CD4-positive, alpha-beta T cell (primary cell): ENCODE measurements around the gene METTL2B. TPM values are rescaled to one million over a fixed set of nuclear protein-coding genes. Genes with fewer than 3 reads are reported as not detected.
"Not testable (repeated sequence)": the region's sequence is repeated elsewhere in the genome, so short reads cannot be mapped to it uniquely, and the experiment has no call there.

Experiments
- ATAC-seq: fragments of 200-7000 bp; cut with Tn5 transposase; one replicate; pipeline ENCODE4 v1.10.0; 2022; ENCODE audit warnings: mild to moderate bottlenecking; ENCODE audit not compliant: poor library complexity
- CTCF ChIA-PET: fragments of 350-600 bp; sonication (Branson Sonifier 250); formaldehyde crosslinking; loops from one replicate; lab custom pipeline; 2021; ENCODE audit warnings: antibody characterized with exemption, inconsistent platforms; lab: Charles Lee
- POLR2A ChIA-PET: fragments of 350-600 bp; sonication (Branson Sonifier 250); formaldehyde crosslinking; loops from one replicate; lab custom pipeline; 2021; ENCODE audit warnings: antibody characterized with exemption, inconsistent platforms; lab: Charles Lee
- DNase-seq, 14 experiments: peaks; one replicate each; pipeline ENCODE4 v3.0.0-alpha.2; 2013 to 2020; ENCODE audit warnings: mixed read lengths in 2 of 14
- H3K27ac ChIP-seq, 2 donors: one replicate each; pipeline versions ENCODE4 v1.5.1 to v1.7.0; 2013; ENCODE audit warnings: low read length in 2 of 2, low read depth in 1 of 2, mild to moderate bottlenecking in 1 of 2
- H3K27me3 ChIP-seq, 2 experiments: 1 replicate in 1 of 2; 2 replicates in 1 of 2; pipeline versions ENCODE4 v1.6.1 to v1.7.0; 2013; ENCODE audit warnings: low read length in 2 of 2, control low read depth in 1 of 2, mild to moderate bottlenecking in 1 of 2, moderate library complexity in 1 of 2; ENCODE audit not compliant: insufficient read depth in 2 of 2, control insufficient read depth in 1 of 2
- H3K36me3 ChIP-seq: one replicate; pipeline ENCODE4 v1.6.1; 2013; ENCODE audit warnings: low read length, control low read depth; ENCODE audit not compliant: insufficient read depth
- H3K4me1 ChIP-seq: one replicate; pipeline ENCODE4 v1.6.1; 2013; ENCODE audit warnings: low read length, control low read depth; ENCODE audit not compliant: insufficient read depth
- H3K4me3 ChIP-seq: one replicate; pipeline ENCODE4 v1.5.1; 2013; ENCODE audit warnings: mild to moderate bottlenecking, low read length, moderate library complexity
- H3K9me3 ChIP-seq, 2 experiments: 1 replicate in 1 of 2; 2 replicates in 1 of 2; pipeline versions ENCODE4 v1.6.1 to v1.7.0; 2013; ENCODE audit warnings: low read length in 2 of 2, mild to moderate bottlenecking in 2 of 2, control low read depth in 1 of 2, moderate library complexity in 1 of 2; ENCODE audit not compliant: control insufficient read depth in 1 of 2, insufficient read depth in 1 of 2
- H3K27ac Mint-ChIP-seq: one replicate; pipeline ENCODE4 v1.8.0; 2020; ENCODE audit warnings: mixed read lengths
- H3K27me3 Mint-ChIP-seq: one replicate; pipeline ENCODE4 v1.8.0; 2021; ENCODE audit warnings: mixed read lengths
- H3K36me3 Mint-ChIP-seq: one replicate; pipeline ENCODE4 v1.8.0; 2021; ENCODE audit warnings: low read depth, mixed read lengths
- H3K4me1 Mint-ChIP-seq: one replicate; pipeline ENCODE4 v1.8.0; 2021; ENCODE audit warnings: low read depth, mixed read lengths
- H3K4me3 Mint-ChIP-seq: one replicate; pipeline ENCODE4 v1.8.0; 2020; ENCODE audit warnings: mild to moderate bottlenecking, mixed read lengths
- H3K9me3 Mint-ChIP-seq: one replicate; pipeline ENCODE4 v1.8.0; 2020; ENCODE audit warnings: mixed read lengths
- CTCF ChIP-seq: fragments of 200-600 bp; IDR thresholded peaks from one replicate; pipeline ENCODE4 v1.8.0; 2022; ENCODE audit warnings: antibody characterized with exemption, mild to moderate bottlenecking
- intact Hi-C, 2 experiments: fragments of 100-400 bp; cut with DNase I in 1 of 2; cut with micrococcal nuclease in 1 of 2; formaldehyde crosslinking; loops; one replicate each; pipeline versions ENCODE4 v1.15.1 to v1.9.0; 2023 to 2025; cut with DNase I, micrococcal nuclease
- total RNA-seq, 174 experiments: library from RNA in 2 of 174; stranded (reverse) in 2 of 174; gene quantifications; one replicate each; pipeline ENCODE4 v1.2.3 and lab custom pipeline; 2021 to 2026

Gene METTL2B
- total RNA-seq, 2 experiments from 2014 or later = 7.1 to 8.2 TPM

- H3K27ac ChIP-seq, H3K27me3 Mint-ChIP-seq, H3K9me3 Mint-ChIP-seq, DNase-seq, POLR2A ChIA-PET, H3K36me3 ChIP-seq, H3K36me3 Mint-ChIP-seq, H3K9me3 ChIP-seq, H3K4me3 ChIP-seq, ATAC-seq, H3K4me3 Mint-ChIP-seq, CTCF ChIA-PET, H3K27ac Mint-ChIP-seq, intact Hi-C loops, H3K27me3 ChIP-seq: not testable (repeated sequence)
- peaks cover 15% of the 10 kb centered on the region for H3K4me1 Mint-ChIP-seq
- peaks cover 21% of the 10 kb centered on the region for H3K4me1 ChIP-seq
Measured at GRCh38 chr7:128525584-128525983, 49.0 kb downstream of the METTL2B start.

GRCh38 chr7:128526062-128526466, 49.5 kb downstream of the METTL2B start:
- H3K36me3 Mint-ChIP-seq, H3K27me3 Mint-ChIP-seq, H3K27ac Mint-ChIP-seq, H3K4me3 ChIP-seq, H3K27me3 ChIP-seq, H3K27ac ChIP-seq, CTCF ChIA-PET, POLR2A ChIA-PET, H3K9me3 Mint-ChIP-seq, H3K9me3 ChIP-seq, DNase-seq, intact Hi-C loops, H3K4me3 Mint-ChIP-seq, ATAC-seq, H3K36me3 ChIP-seq: not testable (repeated sequence)
- peaks cover 21% of the 10 kb centered on the region for H3K4me1 ChIP-seq
- peaks cover 15% of the 10 kb centered on the region for H3K4me1 Mint-ChIP-seq

GRCh38 chr7:128529191-128529590, 52.6 kb downstream of the METTL2B start:
- H3K36me3 Mint-ChIP-seq = peaks cover 26% of the 10 kb centered on the region
- intact Hi-C loops = not testable (repeated sequence)

GRCh38 chr7:128530121-128530854, 53.7 kb downstream of the METTL2B start:
- H3K27me3 Mint-ChIP-seq, POLR2A ChIA-PET, H3K9me3 Mint-ChIP-seq, H3K9me3 ChIP-seq, CTCF ChIA-PET, H3K27me3 ChIP-seq, H3K36me3 ChIP-seq: not testable (repeated sequence)
- H3K4me1 Mint-ChIP-seq = peaks cover 32% of the 10 kb centered on the region
- intact Hi-C loops = loop anchor here (2.0 to 10.0 kb wide), 3 partner anchors 53 to 185 kb away; partner anchors contain the start of genes METTL2B (in 2 of the 2) and RBM28 (in 1 of the 2)
- H3K4me3 Mint-ChIP-seq = peak overlapping the region; percentile 95
- peaks cover 35% of the 10 kb centered on the region for H3K36me3 Mint-ChIP-seq
- peak overlapping the region; percentile 95 for H3K27ac Mint-ChIP-seq
- DNase-seq (peak in 12 of 14 experiments; percentile 17 to 78 (median 50)), ATAC-seq (peak; percentile 43)
- peak overlapping the region; percentile 59 for H3K4me3 ChIP-seq
- peaks cover 13% of the 10 kb centered on the region for H3K4me1 ChIP-seq
- H3K27ac ChIP-seq = peak overlapping the region; percentile 35 to 52

More at GRCh38 chr7:128529191-128529590, 52.6 kb downstream of the METTL2B start:
- H3K36me3 ChIP-seq, H3K9me3 ChIP-seq, H3K9me3 Mint-ChIP-seq, H3K27ac ChIP-seq, H3K27me3 ChIP-seq, DNase-seq, H3K27me3 Mint-ChIP-seq, ATAC-seq, H3K4me3 ChIP-seq, POLR2A ChIA-PET: not testable (repeated sequence)
- Mint-ChIP-seq H3K4me3 (peak overlapping the region; percentile 48), H3K27ac (peak overlapping the region; percentile 95), H3K4me1 (peaks cover 28% of the 10 kb centered on the region)
- H3K4me1 ChIP-seq = peaks cover 13% of the 10 kb centered on the region
- CTCF ChIA-PET = interaction anchor here (0.6 kb wide), 1 partner anchor 45 kb away, joined by 3 read pairs; no protein-coding TSS in a partner anchor

- H3K4me1 Mint-ChIP-seq = peaks cover 37% of the 10 kb centered on the region
- peak in 1 of 14 experiments; percentile 22 for DNase-seq
Measured at GRCh38 chr7:128530855-128531104, 54.2 kb downstream of the METTL2B start.

More at GRCh38 chr7:128530855-128531104, 54.2 kb downstream of the METTL2B start:
- H3K27ac ChIP-seq = peak overlapping the region in 1 of 2 donors; percentile 35
- peak; percentile 14 for ATAC-seq
- POLR2A ChIA-PET = no interaction called here
- H3K27me3 Mint-ChIP-seq = no peaks in the 10 kb centered on the region
- peaks cover 10% of the 10 kb centered on the region for H3K36me3 ChIP-seq
- no peaks in the 10 kb centered on the region for H3K9me3 ChIP-seq
- H3K27me3 ChIP-seq = no peaks in the 10 kb centered on the region
- no peaks in the 10 kb centered on the region for H3K9me3 Mint-ChIP-seq
- no peak for TF ChIP-seq CTCF
- H3K4me3 ChIP-seq = peak overlapping the region; percentile 59
- peak overlapping the region; percentile 70 for H3K27ac Mint-ChIP-seq
- intact Hi-C loops = loop anchor here (2.0 to 10.0 kb wide), 3 partner anchors 53 to 186 kb away; partner anchors contain the start of genes METTL2B (in 2 of the 2) and RBM28 (in 1 of the 2)
- no peak overlapping the region for H3K4me3 Mint-ChIP-seq
- H3K4me1 ChIP-seq = peaks cover 13% of the 10 kb centered on the region
- H3K36me3 Mint-ChIP-seq = peaks cover 40% of the 10 kb centered on the region
- CTCF ChIA-PET = no interaction called here
